Umbilical cord (tissue), 2 donors: ENCODE measurements around the gene SCML1. TPM values are rescaled to one million over a fixed set of nuclear protein-coding genes. Genes with fewer than 3 reads are reported as not detected.

Source experiments
- DNase-seq: peaks from one replicate; pipeline ENCODE4 v3.0.0-alpha.2; 2015; ENCODE audit warnings: low spot score
- total RNA-seq: library from RNA; depleted of rRNA; stranded (reverse); fragments of >200 nt; gene quantifications from one replicate; pipeline ENCODE4 v1.2.3, GENCODE V29; 2014; ENCODE audit warnings: low replicate concordance; ENCODE audit not compliant: insufficient read depth

Gene SCML1, protein sequence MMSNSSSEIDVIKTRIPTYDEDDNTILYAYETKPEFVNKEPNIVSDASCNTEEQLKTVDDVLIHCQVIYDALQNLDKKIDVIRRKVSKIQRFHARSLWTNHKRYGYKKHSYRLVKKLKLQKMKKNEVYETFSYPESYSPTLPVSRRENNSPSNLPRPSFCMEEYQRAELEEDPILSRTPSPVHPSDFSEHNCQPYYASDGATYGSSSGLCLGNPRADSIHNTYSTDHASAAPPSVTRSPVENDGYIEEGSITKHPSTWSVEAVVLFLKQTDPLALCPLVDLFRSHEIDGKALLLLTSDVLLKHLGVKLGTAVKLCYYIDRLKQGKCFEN
- 13.5 TPM for total RNA-seq

DNA sequence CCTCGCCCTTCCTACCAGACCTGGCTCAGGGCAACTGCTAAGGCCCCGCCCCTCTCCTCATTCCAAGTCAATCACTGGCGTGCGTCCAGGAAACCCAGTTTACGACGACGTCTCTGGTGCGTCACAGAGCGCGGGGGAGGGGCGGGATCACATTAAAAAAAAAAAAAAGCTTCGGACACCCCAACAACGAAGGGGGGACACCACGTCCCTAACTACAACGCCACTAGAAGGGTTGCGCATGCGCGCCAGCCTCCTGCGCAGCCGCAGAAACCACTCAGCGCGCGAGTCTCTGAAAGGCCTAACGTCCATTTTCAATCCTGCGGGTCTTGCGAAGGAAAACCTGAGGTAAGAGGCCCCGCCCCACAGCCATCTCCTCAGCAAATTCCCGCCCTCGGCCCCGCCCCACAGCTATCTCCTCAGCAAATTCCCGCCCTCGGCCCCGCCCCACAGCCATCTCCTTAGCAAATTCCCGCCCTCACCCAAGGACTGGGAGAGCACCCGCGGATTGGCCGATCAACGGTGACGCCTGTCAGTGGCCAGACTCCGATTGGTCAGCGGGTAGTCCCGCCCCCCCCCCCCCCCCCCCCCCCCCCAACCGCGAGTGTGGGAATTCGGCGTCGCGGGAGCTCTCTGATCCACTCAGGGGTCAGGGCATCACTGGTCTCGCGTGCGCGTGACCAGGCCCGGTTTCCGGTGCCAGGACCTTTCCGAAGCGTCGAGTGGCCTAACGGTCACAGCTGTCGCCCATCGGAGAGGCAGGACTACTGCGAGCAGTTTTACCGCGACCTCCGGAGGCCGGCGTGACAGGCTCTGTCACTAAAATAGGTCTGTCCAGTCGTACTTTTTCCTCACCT, at the start of gene SCML1:
SCML1 (plus strand) TSS at position 638 of the 854 bp plus-strand sequence. CDS start 6,694 bp downstream, outside the sequence.
- peak; percentile 97 for DNase-seq

DNA sequence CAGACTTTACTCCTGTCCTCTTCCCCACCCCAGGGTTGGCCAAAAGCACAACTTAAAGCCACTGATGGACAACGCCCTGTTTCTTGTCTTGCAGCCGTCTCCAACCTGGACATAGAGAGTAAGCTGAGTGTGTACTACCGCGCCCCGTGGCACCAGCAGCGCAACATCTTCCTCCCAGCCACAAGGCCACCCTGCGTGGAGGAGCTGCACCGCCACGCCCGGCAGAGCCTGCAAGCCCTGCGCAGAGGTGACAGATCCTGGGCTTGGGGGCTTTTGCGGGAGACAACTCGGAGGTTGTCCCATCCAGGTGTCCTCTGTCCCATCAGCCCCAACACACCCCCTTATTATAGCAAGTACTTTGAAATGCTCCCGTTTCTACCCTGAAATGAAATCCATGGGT, 49.6 kb upstream of the SCML1 start:
- DNase-seq = no peak

DNA sequence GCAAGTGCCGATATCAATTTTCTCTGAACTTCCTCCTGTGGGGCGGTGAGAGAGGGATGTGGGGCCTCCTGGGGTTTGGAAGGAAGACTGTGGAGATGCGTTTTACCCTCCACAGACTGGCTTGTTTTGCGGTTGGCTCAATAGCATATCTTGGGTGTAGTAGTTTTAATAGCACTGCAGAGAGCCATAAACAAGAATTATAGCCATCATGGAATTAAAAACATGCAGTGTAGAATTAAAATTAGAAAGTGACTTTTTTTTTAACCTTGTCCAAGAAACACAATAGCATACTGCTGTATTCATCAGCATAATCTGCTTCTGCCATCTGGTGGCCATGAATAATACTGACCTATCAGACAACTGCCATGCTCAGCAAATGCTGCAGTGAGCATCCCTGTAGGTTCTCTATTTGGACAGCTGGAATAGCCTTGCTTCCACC, 47.3 kb upstream of the SCML1 start:
- DNase-seq = peak; percentile 78

GRCh38 chrX:17692709-17693346, 44.5 kb upstream of the SCML1 start:
- DNase-seq = no peak

GRCh38 chrX:17697191-17697590, 40.1 kb upstream of the SCML1 start:
- DNase-seq = no peak

DNA sequence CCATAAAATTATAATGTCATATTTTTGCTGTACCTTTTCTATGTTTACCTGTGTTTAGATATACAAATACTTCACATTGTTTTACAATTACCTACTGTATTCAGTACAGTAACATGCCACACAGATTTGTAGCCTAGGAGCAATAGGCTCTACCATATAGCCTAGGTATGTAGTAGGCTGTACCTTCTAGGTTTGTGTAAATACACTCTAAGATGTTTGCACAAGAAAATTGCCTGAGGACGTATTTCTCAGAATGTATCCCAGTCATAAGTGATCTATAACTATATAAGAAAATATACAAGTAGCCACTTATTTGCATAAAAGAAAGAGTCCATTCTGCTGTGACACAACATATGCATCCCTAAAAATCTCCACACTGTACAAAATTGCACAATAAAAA, 36.3 kb upstream of the SCML1 start:
- no peak for DNase-seq

DNA sequence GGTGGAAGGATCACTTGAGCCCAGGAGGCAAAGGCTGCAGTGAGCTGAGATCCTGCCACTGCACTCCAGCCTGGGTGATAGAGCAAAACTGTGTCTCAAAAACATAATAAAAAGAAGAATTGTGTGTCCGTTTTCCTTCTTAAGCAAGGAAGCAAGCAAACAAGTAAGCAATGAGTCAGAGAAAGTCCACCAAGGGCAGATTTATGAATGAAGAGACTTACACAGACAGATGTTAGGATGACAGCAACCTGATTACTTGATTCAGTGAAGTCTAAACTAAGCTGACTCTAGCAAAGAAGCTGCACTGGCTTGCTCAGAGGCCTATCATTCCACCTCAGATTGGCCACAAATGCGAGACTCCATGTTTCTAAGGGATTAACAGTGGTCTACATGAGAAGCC, 34.1 kb upstream of the SCML1 start:
- no peak for DNase-seq

GRCh38 chrX:17705211-17705610, 32.1 kb upstream of the SCML1 start:
- DNase-seq = no peak

GRCh38 chrX:17706676-17707075, 30.6 kb upstream of the SCML1 start:
- peak; percentile 39 for DNase-seq

DNA sequence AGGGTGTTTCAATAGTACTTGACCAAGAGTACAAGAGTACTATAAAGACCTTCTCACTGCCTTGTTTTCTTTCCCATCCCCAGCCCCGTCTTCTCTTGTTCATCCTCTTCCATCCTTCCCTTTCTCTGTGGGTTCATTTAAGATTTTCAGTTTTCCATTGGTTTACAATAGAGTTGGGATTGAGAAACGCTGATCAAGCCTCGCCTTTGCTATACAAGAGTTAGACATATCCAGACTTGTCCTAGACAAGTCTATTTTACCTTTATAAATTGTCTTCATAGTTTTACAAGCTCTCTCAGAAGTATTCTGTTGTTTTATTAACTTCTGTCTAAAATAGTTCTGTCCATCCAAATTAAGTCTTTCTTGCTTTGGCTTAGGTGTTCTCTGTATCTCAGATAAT, 29.6 kb upstream of the SCML1 start:
- no peak for DNase-seq

GRCh38 chrX:17710871-17711301, 26.4 kb upstream of the SCML1 start:
- no peak for DNase-seq

GRCh38 chrX:17713288-17713687, 24.0 kb upstream of the SCML1 start:
- no peak for DNase-seq

DNA sequence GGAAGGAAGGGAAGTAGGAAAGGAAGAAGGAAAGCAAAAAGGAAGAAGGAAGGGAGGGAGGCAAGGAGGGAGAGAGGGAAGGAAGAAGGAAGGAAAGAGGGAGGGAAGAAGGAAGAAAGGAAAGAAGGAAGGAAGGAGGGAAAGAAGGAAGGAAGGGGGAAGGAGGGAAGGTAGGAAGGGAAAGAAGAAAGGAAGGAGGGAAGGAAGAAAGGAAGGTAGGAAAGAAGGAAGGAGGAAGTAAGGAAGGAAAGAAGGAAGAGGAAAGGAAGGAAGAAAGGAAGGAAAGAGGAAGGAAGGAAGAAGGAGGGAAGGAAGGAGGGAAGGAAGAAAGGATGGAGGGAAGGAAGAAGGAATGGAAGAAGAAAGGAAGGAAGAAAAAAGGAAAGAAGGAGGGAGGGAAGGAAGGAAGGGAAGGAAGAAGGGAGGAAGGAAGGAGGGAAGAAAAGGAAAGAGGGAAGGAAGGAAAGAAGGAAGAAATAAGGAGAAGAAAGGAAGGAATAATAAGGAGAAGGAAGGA, 18.6 kb upstream of the SCML1 start:
- no peak for DNase-seq

GRCh38 chrX:17719711-17720110, 17.6 kb upstream of the SCML1 start:
- DNase-seq = no peak

DNA sequence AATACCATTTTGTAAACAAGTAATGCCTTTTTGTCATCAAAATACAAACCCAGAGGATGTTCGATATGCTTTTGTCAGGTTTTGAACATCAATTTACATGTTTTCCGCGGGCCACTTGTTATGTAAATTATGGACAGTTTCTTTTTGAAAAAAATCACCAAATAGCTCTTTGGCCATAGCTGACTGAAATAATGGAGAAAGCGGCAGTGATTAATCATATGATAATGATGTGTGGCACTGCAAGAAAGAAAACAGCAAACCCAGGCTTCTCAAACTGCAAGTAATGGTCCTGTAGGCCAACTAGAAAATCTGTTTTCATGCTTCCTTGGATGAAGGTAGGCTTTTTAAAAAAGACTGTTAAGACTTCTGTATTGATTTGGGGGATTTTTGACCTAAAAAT, 15.6 kb upstream of the SCML1 start:
- DNase-seq = no peak

GRCh38 chrX:17725181-17725580, 12.1 kb upstream of the SCML1 start:
- DNase-seq = no peak

DNA sequence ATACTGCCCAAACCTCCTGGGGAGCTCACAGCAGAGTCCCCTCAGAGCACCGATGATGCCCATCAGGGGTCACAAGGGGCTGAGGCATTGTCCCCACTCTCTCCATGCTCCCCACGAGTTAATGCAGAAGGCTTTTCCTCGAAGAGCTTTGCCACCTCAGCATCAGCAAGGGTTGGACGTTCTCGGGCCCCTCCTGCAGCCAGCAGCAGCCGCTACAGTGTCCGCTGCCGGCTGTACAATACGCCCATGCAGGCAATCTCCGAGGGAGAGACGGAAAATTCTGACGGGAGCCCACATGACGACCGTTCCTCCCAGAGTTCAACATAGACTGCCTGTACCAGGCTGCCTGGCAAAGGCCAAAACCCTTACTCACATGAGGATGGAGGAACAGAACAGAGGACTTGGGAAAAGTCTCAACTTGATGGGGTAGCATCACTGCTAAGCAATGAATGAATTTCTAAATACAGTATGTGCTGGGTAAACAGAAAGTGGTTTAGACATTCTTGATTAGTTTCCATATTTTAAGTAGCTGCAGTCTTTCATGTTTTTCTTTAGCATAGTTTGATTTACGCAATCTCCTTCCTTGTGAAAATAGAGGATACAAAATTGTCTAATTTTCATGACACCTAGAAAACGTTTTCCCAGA, 5.0 kb upstream of the SCML1 start:
- DNase-seq = no peak

DNA sequence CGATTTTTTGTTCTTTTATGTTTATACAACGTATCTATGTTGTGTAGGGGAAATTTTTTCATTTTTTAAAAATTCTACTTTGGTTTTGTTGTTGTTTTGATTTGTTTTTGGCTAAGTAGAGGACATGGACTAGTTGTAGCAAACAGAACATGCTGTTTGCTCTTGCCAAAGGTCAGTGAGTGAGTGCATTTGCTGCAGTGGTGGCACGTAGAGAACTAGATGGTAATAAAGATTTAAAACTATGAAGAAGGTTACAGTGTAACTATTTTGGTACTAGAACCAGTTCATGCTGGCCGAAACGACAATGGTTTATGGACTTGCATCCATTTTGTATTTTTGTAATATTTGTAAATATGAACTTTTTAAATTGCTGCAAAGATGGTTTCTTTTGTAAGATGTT, 1.9 kb upstream of the SCML1 start:
- peak; percentile 10 for DNase-seq

GRCh38 chrX:17736478-17736855, 826 bp upstream of the SCML1 start:
- no peak for DNase-seq

GRCh38 chrX:17737710-17737985, 355 bp downstream of the SCML1 start:
- no peak for DNase-seq

- DNase-seq = peak; percentile 28
Measured at GRCh38 chrX:17737986-17738713, 857 bp downstream of the SCML1 start.
